Stomach (tissue), 9 donors: Measurements from ENCODE around the gene PAQR5. TPM values are rescaled to one million over a fixed set of nuclear protein-coding genes. Genes with fewer than 3 reads are reported as not detected.
A peak's percentile ranks its signal among the peaks of the same experiment; 100 is the strongest.

Experiments used
- DNase-seq, 2 donors: peaks; one replicate each; pipeline versions ENCODE4 v3.0.0 to v3.0.0-alpha.2; 2013 to 2019
- H3K27ac ChIP-seq, 5 donors: fragments of 200-600 bp in 4 of 5; sonication (generic) in 4 of 5; one replicate each; pipeline ENCODE4 v1.5.1; 2013 to 2019; ENCODE audit warnings: mild to moderate bottlenecking in 1 of 5, moderate library complexity in 1 of 5
- H3K27me3 ChIP-seq, 3 donors: fragments of 200-600 bp; sonication (generic); one replicate each; pipeline ENCODE4 v1.5.1; 2017 to 2019; ENCODE audit warnings: mixed run types in 1 of 3
- H3K36me3 ChIP-seq, 4 donors: fragments of 200-600 bp; sonication (generic); 1 replicate in 3 of 4; 2 replicates in 1 of 4; pipeline ENCODE4 v1.5.1; 2016 to 2019
- H3K4me1 ChIP-seq, 4 donors: fragments of 200-600 bp; sonication (generic); one replicate each; pipeline ENCODE4 v1.5.1; 2016 to 2019
- H3K4me3 ChIP-seq, 4 donors: fragments of 200-600 bp; sonication (generic) in 3 of 4; one replicate each; pipeline ENCODE4 v1.5.1; 2016 to 2019; ENCODE audit warnings: mild to moderate bottlenecking in 1 of 4
- H3K9me3 ChIP-seq, 4 donors: fragments of 200-600 bp; sonication (generic); one replicate each; pipeline ENCODE4 v1.5.1; 2016 to 2019
- CTCF ChIP-seq, 7 experiments: fragments of 450-650 bp in 4 of 7; fragments of 200-600 bp in 3 of 7; sonication (generic) in 3 of 7; IDR thresholded peaks; one replicate each; pipeline ENCODE4 v1.5.1; 2016 to 2019; ENCODE audit warnings: antibody characterized with exemption in 7 of 7, control low read depth in 2 of 7, mild to moderate bottlenecking in 1 of 7
- EP300 ChIP-seq: sonication (generic); formaldehyde crosslinking; IDR thresholded peaks from one replicate; pipeline ENCODE4 v1.6.1; 2017; ENCODE audit warnings: antibody characterized with exemption
- POLR2A ChIP-seq, 4 donors: fragments of 450-650 bp; IDR thresholded peaks; one replicate each; pipeline ENCODE4 v1.6.1; 2016; ENCODE audit warnings: antibody characterized with exemption in 4 of 4, control low read depth in 2 of 4, mild to moderate bottlenecking in 1 of 4, moderate library complexity in 1 of 4
- POLR2AphosphoS5 ChIP-seq, 3 donors: sonication (generic); formaldehyde crosslinking; IDR thresholded peaks; one replicate each; pipeline ENCODE4 v1.6.1; 2016; ENCODE audit warnings: antibody characterized with exemption in 3 of 3
- WGBS, 5 donors: extraction: QIAGEN DNeasy Blood & Tissue Kit in 3 of 5; methylation state at CpG; one replicate each; pipeline versions ENCODE4 v1.1.5 to v1.1.7; 2013 to 2018; 5-methylcytosine and 5-hydroxymethylcytosine counted together
- intact Hi-C: fragments of 100-400 bp; cut with DNase I; formaldehyde crosslinking; loops from one replicate; pipeline ENCODE4 v1.15.1; 2023; ENCODE audit warnings: low total_unique reads
- polyA plus RNA-seq, 3 donors: library from polyadenylated mRNA; stranded (reverse); fragments of 200-250 nt; gene quantifications; one replicate each; pipeline ENCODE4 v1.2.3, GENCODE V29; 2013
- total RNA-seq, 5 donors: library from RNA; depleted of rRNA; stranded (reverse); fragments of >200 nt; gene quantifications; one replicate each; pipeline versions ENCODE4 v1.1.0 to v1.2.3, GENCODE V29; 2014 to 2016
- donor health status: healthy with polysubstance abuse.
- donor health status: Bipolar disorder and iron deficiency.
- donor health status: healthy.

The PAQR5 gene
- total and polyA plus RNA-seq, 8 donors = 3.6 to 37.9 (median 7.5) TPM; not detected in 1

GRCh38 chr15:69373406-69373805 is 74.7 kb downstream of the PAQR5 start:
- intact Hi-C loops = no loop called here
- Histone ChIP-seq H3K9me3 (no peaks in the 10 kb centered on the region), H3K36me3 (no peaks in the 10 kb centered on the region), H3K27me3 (no peaks in the 10 kb centered on the region), H3K4me1 (no peaks in the 10 kb centered on the region), H3K27ac (no peak overlapping the region), H3K4me3 (no peak overlapping the region)
- 57 to 82% (median 66%) methylated on average over 6 of the region's 6 CpGs for whole genome bisulfite sequencing, 5 donors
- TF ChIP-seq EP300 (no peak), CTCF (IDR thresholded peaks at IDR 0.05) (no peak), POLR2AphosphoS5 (IDR thresholded peaks at IDR 0.05) (no peak), POLR2A (IDR thresholded peaks at IDR 0.05) (no peak)
- no peak for DNase-seq

- no peak overlapping the region for H3K27ac ChIP-seq
- peak in 1 of 2 donors; percentile 11 for DNase-seq
- 80 to 89% (median 83%) methylated on average over 8 of the region's 8 CpGs for WGBS, 5 donors
- no peaks in the 10 kb centered on the region for H3K4me1 ChIP-seq
- no peak overlapping the region for H3K4me3 ChIP-seq
- H3K9me3 ChIP-seq = no peaks in the 10 kb centered on the region
- TF ChIP-seq POLR2AphosphoS5 (IDR thresholded peaks at IDR 0.05) = no peak
- intact Hi-C loops = no loop called here
- no peaks in the 10 kb centered on the region for H3K36me3 ChIP-seq
- H3K27me3 ChIP-seq = no peaks in the 10 kb centered on the region
These were observed 76.6 kb downstream of the PAQR5 start for GRCh38 chr15:69375151-69375790.

GRCh38 chr15:69377216-69377970 is 78.7 kb downstream of the PAQR5 start:
- peak in 1 of 2 donors; percentile 1 for DNase-seq
- Histone ChIP-seq H3K27me3 (no peaks in the 10 kb centered on the region), H3K36me3 (peaks cover 0 to 4% (median 0%) of the 10 kb centered on the region in 4 donors), H3K9me3 (no peaks in the 10 kb centered on the region), H3K27ac (no peak overlapping the region), H3K4me3 (no peak overlapping the region), H3K4me1 (no peaks in the 10 kb centered on the region)
- TF ChIP-seq POLR2A (IDR thresholded peaks at IDR 0.05) (no peak), CTCF (IDR thresholded peaks at IDR 0.05) (no peak), EP300 (no peak), POLR2AphosphoS5 (IDR thresholded peaks at IDR 0.05) (no peak)
- intact Hi-C loops = no loop called here
- 89 to 95% (median 94%) methylated on average over 8 of the region's 8 CpGs for WGBS, 5 donors

GRCh38 chr15:69380100-69380725 is 81.5 kb downstream of the PAQR5 start:
- TF ChIP-seq POLR2AphosphoS5 (IDR thresholded peaks at IDR 0.05) = no peak
- no peak for TF ChIP-seq CTCF (IDR thresholded peaks at IDR 0.05)
- no peak for TF ChIP-seq EP300
- no peak for TF ChIP-seq POLR2A (IDR thresholded peaks at IDR 0.05)
- intact Hi-C loops = loop anchor here (5.0 kb wide), 1 partner anchor 333 kb away; no protein-coding TSS in a partner anchor
- Histone ChIP-seq H3K27ac (no peak overlapping the region), H3K9me3 (no peaks in the 10 kb centered on the region), H3K4me1 (no peaks in the 10 kb centered on the region), H3K36me3 (peaks cover 0 to 4% (median 0%) of the 10 kb centered on the region in 4 donors), H3K27me3 (no peaks in the 10 kb centered on the region), H3K4me3 (no peak overlapping the region)
- WGBS, 5 donors = 65 to 76% (median 72%) methylated on average over 9 of the region's 9 CpGs
- no peak for DNase-seq
